Endothelial cell of umbilical vein (primary cell): Measurements from ENCODE around the gene TMOD2. TPM values are rescaled to one million over a fixed set of nuclear protein-coding genes. Genes with fewer than 3 reads are reported as not detected.

Experiments used
- BruUV-seq: library from RNA; stranded (reverse); fragments of 400-500 nt; replicated peaks from 2 replicates; lab custom pipeline; 2021; lab: Mats Ljungman, UMichigan
- CTCF ChIA-PET: fragments of 300-600, 350-600 bp; sonication (Branson Sonifier 250); formaldehyde crosslinking; loops from one replicate; lab custom pipeline; 2021; ENCODE audit warnings: antibody characterized with exemption, inconsistent platforms; lab: Charles Lee
- POLR2A ChIA-PET: fragments of 300-600, 350-600 bp; sonication (Branson Sonifier 250); formaldehyde crosslinking; loops from one replicate; lab custom pipeline; 2021; ENCODE audit warnings: antibody characterized with exemption, inconsistent platforms; lab: Charles Lee
- DNase-seq: peaks from one replicate; pipeline ENCODE4 v3.0.0-alpha.2; 2011; ENCODE audit warnings: low read depth, low spot score
- FAIRE-seq: peaks from 2 replicates; lab custom pipeline; 2011; peaks lifted over from hg19 to GRCh38; lab: Jason Lieb, UNC
- H2AFZ ChIP-seq: 2 replicates; pipeline ENCODE4 v1.6.0; 2012; ENCODE audit warnings: low read depth, low read length, control low read depth, inconsistent platforms
- H3K27ac ChIP-seq: 2 replicates; pipeline ENCODE4 v1.5.1; 2011; ENCODE audit warnings: low read depth, mild to moderate bottlenecking, control low read depth, low read length, moderate library complexity; ENCODE audit not compliant: insufficient read depth
- H3K27me3 ChIP-seq, 2 experiments: 2 replicates each; pipeline versions ENCODE4 v1.6.0 to v1.6.1; 2011; ENCODE audit warnings: low read length in 2 of 2, mixed read lengths in 1 of 2; ENCODE audit not compliant: control insufficient read depth in 2 of 2, insufficient read depth in 2 of 2
- H3K36me3 ChIP-seq, 2 experiments: 2 replicates in 1 of 2; 3 replicates in 1 of 2; pipeline ENCODE4 v1.5.1; 2011; ENCODE audit warnings: low read length in 2 of 2, mild to moderate bottlenecking in 1 of 2, moderate library complexity in 1 of 2; ENCODE audit not compliant: control insufficient read depth in 2 of 2, insufficient read depth in 2 of 2; ENCODE audit errors: extremely low read depth in 1 of 2
- H3K4me1 ChIP-seq: 3 replicates; pipeline ENCODE4 v1.5.1; 2011; ENCODE audit warnings: mild to moderate bottlenecking, low read length; ENCODE audit not compliant: control insufficient read depth, insufficient read depth; ENCODE audit errors: extremely low read depth
- H3K4me2 ChIP-seq: 2 replicates; pipeline ENCODE4 v1.6.1; 2011; ENCODE audit warnings: low read length, control low read depth, mixed read lengths; ENCODE audit not compliant: insufficient read depth
- H3K4me3 ChIP-seq, 3 experiments: fragments of 200-600 bp in 1 of 3; sonication (generic), shearing (Covaris generic) in 1 of 3; replicated peaks in 1 of 3; 2 replicates each; pipeline ENCODE4 v1.5.1; 2011 to 2016; ENCODE audit warnings: control low read depth in 3 of 3, low read length in 3 of 3, mild to moderate bottlenecking in 2 of 3, inconsistent platforms in 1 of 3, low read depth in 1 of 3, moderate library complexity in 1 of 3; ENCODE audit not compliant: insufficient read depth in 1 of 3
- H3K79me2 ChIP-seq: 2 replicates; pipeline ENCODE4 v1.6.0; 2012; ENCODE audit warnings: low read length, inconsistent platforms; ENCODE audit not compliant: control insufficient read depth, insufficient read depth
- H3K9ac ChIP-seq: replicated peaks from 2 replicates; pipeline ENCODE3; 2011; ENCODE audit warnings: low read length, control low read depth; ENCODE audit not compliant: insufficient read depth; ENCODE audit errors: extremely low read depth
- H3K9me1 ChIP-seq: replicated peaks from 3 replicates; pipeline ENCODE4 v1.6.0; 2011; ENCODE audit warnings: mild to moderate bottlenecking, low read length; ENCODE audit not compliant: control insufficient read depth, insufficient read depth; ENCODE audit errors: extremely low read depth
- H3K9me3 ChIP-seq: replicated peaks from 2 replicates; pipeline ENCODE4 v1.5.1; 2012; ENCODE audit warnings: low read length, inconsistent platforms; ENCODE audit not compliant: control insufficient read depth, insufficient read depth
- H4K20me1 ChIP-seq: replicated peaks from 2 replicates; pipeline ENCODE3; 2011; ENCODE audit warnings: mild to moderate bottlenecking, low read length; ENCODE audit not compliant: control insufficient read depth, insufficient read depth; ENCODE audit errors: extremely low read depth
- CTCF ChIP-seq, 2 donors: IDR thresholded peaks; 1 replicate in 1 of 2; 2 replicates in 1 of 2; pipeline ENCODE4 v1.5.1; 2011; ENCODE audit warnings: low read length in 2 of 2, mild to moderate bottlenecking in 2 of 2, moderate library complexity in 2 of 2, control low read depth in 1 of 2, inconsistent platforms in 1 of 2, low read depth in 1 of 2; ENCODE audit not compliant: insufficient read depth in 1 of 2; ENCODE audit errors: extremely low read depth in 1 of 2
- EZH2 ChIP-seq: IDR thresholded peaks from 2 replicates; pipeline ENCODE4 v1.6.1; 2012; ENCODE audit warnings: borderline replicate concordance, low read depth, mild to moderate bottlenecking, moderate library complexity, low read length, inconsistent platforms; ENCODE audit not compliant: severe bottlenecking
- FOS ChIP-seq: IDR thresholded peaks from 2 replicates; pipeline ENCODE4 v1.6.1; 2011; ENCODE audit warnings: mild to moderate bottlenecking, low read length, moderate library complexity, borderline replicate concordance; ENCODE audit not compliant: insufficient read depth
- GATA2 ChIP-seq: IDR thresholded peaks from 2 replicates; pipeline ENCODE4 v1.7.0; 2011; ENCODE audit warnings: low read depth, mild to moderate bottlenecking, moderate library complexity, mixed read lengths, low read length; ENCODE audit not compliant: insufficient read length, insufficient read depth
- JUN ChIP-seq: IDR thresholded peaks from 2 replicates; pipeline ENCODE4 v1.6.1; 2011; ENCODE audit warnings: borderline replicate concordance, low read depth; ENCODE audit not compliant: insufficient read length, insufficient read depth
- MAX ChIP-seq: IDR thresholded peaks from 2 replicates; pipeline ENCODE4 v1.6.1; 2011; ENCODE audit not compliant: insufficient read depth, insufficient read length
- MYC ChIP-seq: IDR thresholded peaks from one replicate; pipeline ENCODE4 v1.6.1; 2011; ENCODE audit warnings: mild to moderate bottlenecking, low read depth, low read length
- POLR2A ChIP-seq: IDR thresholded peaks from 2 replicates; pipeline ENCODE4 v1.6.1; 2012; ENCODE audit warnings: low read depth, mild to moderate bottlenecking, control low read depth, low read length
- POLR2AphosphoS5 ChIP-seq: IDR thresholded peaks from 2 replicates; pipeline ENCODE4 v1.6.1; 2012; ENCODE audit warnings: low read depth, mild to moderate bottlenecking, control low read depth, low read length, moderate library complexity; ENCODE audit not compliant: insufficient read depth
- dilution Hi-C: fragments of 300-500 bp; cut with MboI; formaldehyde crosslinking; loops from one replicate; pipeline ENCODE4 v1.15.0; 2019; ENCODE audit warnings: low sequenced_read_pairs; ENCODE audit not compliant: extremely low pct_ligation_motif_present
- intact Hi-C: fragments of 100-400 bp; cut with micrococcal nuclease; formaldehyde crosslinking; loops from one replicate; pipeline ENCODE4 v1.10.0; 2022
- polyA plus RNA-seq, 4 experiments: library from polyadenylated mRNA; depleted of rRNA in 3 of 4; stranded (reverse) in 3 of 4; unstranded in 1 of 4; fragments of >200 nt; gene quantifications; 2 replicates each; pipeline versions ENCODE4 v1.2.1 to v1.2.3, GENCODE V29; 2011 to 2012; ENCODE audit warnings: missing spikeins in 1 of 4
- total RNA-seq: library from RNA; stranded (reverse); gene quantifications from 2 replicates; pipeline ENCODE4 v1.2.3, GENCODE V29; 2021

TMOD2 gene
- total and polyA plus RNA-seq, 2 donors (not counting 3 experiments of a cell fraction or from before 2014, with no cell fraction given), result 0.46 to 2.7 TPM

- POLR2A ChIA-PET, result no interaction called here
- CTCF ChIA-PET, result no interaction called here
- Histone ChIP-seq H2AFZ (no peak overlapping the region), H3K9me3 (no peaks in the 10 kb centered on the region), H3K9ac (no peak overlapping the region), H3K27ac (no peak overlapping the region), H3K9me1 (no peaks in the 10 kb centered on the region), H3K4me1 (peaks cover 15% of the 10 kb centered on the region), H3K4me3 (no peak overlapping the region), H3K4me2 (no peak overlapping the region), H4K20me1 (no peaks in the 10 kb centered on the region), H3K79me2 (no peaks in the 10 kb centered on the region), H3K27me3 (no peaks in the 10 kb centered on the region), H3K36me3 (no peaks in the 10 kb centered on the region)
- intact Hi-C loops, result no loop called here
- dilution Hi-C loops, result no loop called here
- TF ChIP-seq CTCF (IDR thresholded peaks at IDR 0.05; ENCODE audit: extremely low read depth in 1 of 2, insufficient read depth in 1 of 2, low read depth in 1 of 2, low read length in 2 of 2), result no peak
- no peak for TF ChIP-seq EZH2
- no peak for TF ChIP-seq POLR2AphosphoS5
- TF ChIP-seq FOS, result no peak
- DNase-seq (no peak), FAIRE-seq (no peak)
- BruUV-seq, result no TSS peak
Observed at GRCh38 chr15:51718219-51718618, 33.2 kb upstream of the TMOD2 start.

GRCh38 chr15:51718746-51719145 is 32.7 kb upstream of the TMOD2 start:
- FAIRE-seq, result no peak
- intact Hi-C loops, result no loop called here

More at GRCh38 chr15:51718746-51719145, 32.7 kb upstream of the TMOD2 start:
- CTCF ChIA-PET, result interaction anchor here (0.9 kb wide), 1 partner anchor 49 kb away, joined by 3 read pairs; no protein-coding TSS in a partner anchor
- Histone ChIP-seq H3K36me3 (no peaks in the 10 kb centered on the region), H3K27me3 (no peaks in the 10 kb centered on the region), H3K27ac (no peak overlapping the region), H3K9me3 (no peaks in the 10 kb centered on the region), H3K4me3 (no peak overlapping the region), H3K79me2 (no peaks in the 10 kb centered on the region), H3K9me1 (no peaks in the 10 kb centered on the region), H2AFZ (no peak overlapping the region), H3K4me1 (peaks cover 15% of the 10 kb centered on the region), H3K9ac (no peak overlapping the region), H3K4me2 (no peak overlapping the region), H4K20me1 (no peaks in the 10 kb centered on the region)
- TF ChIP-seq MYC, result no peak
- no peak for TF ChIP-seq GATA2
- TF ChIP-seq EZH2, result no peak
- TF ChIP-seq CTCF (IDR thresholded peaks at IDR 0.05; ENCODE audit: extremely low read depth in 1 of 2, insufficient read depth in 1 of 2, low read depth in 1 of 2, low read length in 2 of 2), result no peak
- TF ChIP-seq POLR2AphosphoS5, result no peak
- no peak for TF ChIP-seq JUN
- TF ChIP-seq POLR2A, result no peak
- no peak for TF ChIP-seq MAX
- no TSS peak for BruUV-seq
- dilution Hi-C loops, result no loop called here
- POLR2A ChIA-PET, result no interaction called here
- no peak for DNase-seq
